Caco-2 (cell line): ENCODE measurements around the gene ALDH4A1. TPM values are rescaled to one million over a fixed set of nuclear protein-coding genes. Genes with fewer than 3 reads are reported as not detected.
A peak's percentile ranks its signal among the peaks of the same experiment; 100 is the strongest.
"Not testable (repeated sequence)": the region's sequence is repeated elsewhere in the genome, so short reads cannot be mapped to it uniquely, and the experiment has no call there.

Source experiments
- BruUV-seq: library from RNA; stranded (reverse); fragments of 400-500 nt; replicated peaks from 2 replicates; lab custom pipeline; 2021; lab: Mats Ljungman, UMichigan
- CTCF ChIA-PET: fragments of 300-600 bp; sonication (Branson Sonifier 250); formaldehyde crosslinking; loops from one replicate; lab custom pipeline; 2022; ENCODE audit warnings: antibody characterized with exemption; lab: Charles Lee
- POLR2A ChIA-PET: fragments of 300-600 bp; sonication (Branson Sonifier 250); formaldehyde crosslinking; loops from one replicate; lab custom pipeline; 2022; ENCODE audit warnings: antibody characterized with exemption; lab: Charles Lee
- DNase-seq, 2 experiments: peaks; one replicate each; pipeline versions ENCODE4 v3.0.0 to v3.0.0-alpha.2; 2020 to 2022
- H3K27me3 ChIP-seq: replicated peaks from 2 replicates; pipeline ENCODE4 v1.6.0; 2011; ENCODE audit warnings: low read length; ENCODE audit not compliant: control insufficient read depth, insufficient read depth
- H3K36me3 ChIP-seq: 2 replicates; pipeline ENCODE4 v1.5.1; 2011; ENCODE audit warnings: low read length; ENCODE audit not compliant: control insufficient read depth, insufficient read depth
- H3K4me1 ChIP-seq: fragments of 250-450 bp; sonication (Bioruptor Pico); 2 replicates; pipeline ENCODE4 v1.5.1; 2020; ENCODE audit warnings: mild to moderate bottlenecking
- H3K4me3 ChIP-seq: 2 replicates; pipeline ENCODE4 v1.5.1; 2011; ENCODE audit warnings: low read depth, mild to moderate bottlenecking, control low read depth, low read length
- H3K9me3 ChIP-seq: fragments of 250-450 bp; sonication (Bioruptor Pico); 2 replicates; pipeline ENCODE4 v1.5.1; 2020; ENCODE audit warnings: mild to moderate bottlenecking, moderate library complexity
- H3K27ac Mint-ChIP-seq: one replicate; pipeline ENCODE4 v1.8.0; 2022; ENCODE audit warnings: mixed read lengths; ENCODE audit not compliant: unreplicated experiment
- H3K27me3 Mint-ChIP-seq: one replicate; pipeline ENCODE4 v1.8.0; 2022; ENCODE audit warnings: mixed read lengths; ENCODE audit not compliant: insufficient read depth, unreplicated experiment
- H3K36me3 Mint-ChIP-seq: one replicate; pipeline ENCODE4 v1.8.0; 2022; ENCODE audit warnings: mild to moderate bottlenecking, mixed read lengths; ENCODE audit not compliant: insufficient read depth, unreplicated experiment
- H3K4me1 Mint-ChIP-seq: one replicate; pipeline ENCODE4 v1.8.0; 2022; ENCODE audit warnings: low read depth, mixed read lengths; ENCODE audit not compliant: unreplicated experiment
- H3K4me3 Mint-ChIP-seq: one replicate; pipeline ENCODE4 v1.8.0; 2022; ENCODE audit warnings: mild to moderate bottlenecking, moderate library complexity, mixed read lengths; ENCODE audit not compliant: unreplicated experiment
- H3K9me3 Mint-ChIP-seq: one replicate; pipeline ENCODE4 v1.8.0; 2022; ENCODE audit warnings: mixed read lengths; ENCODE audit not compliant: unreplicated experiment
- intact Hi-C: fragments of 100-400 bp; cut with micrococcal nuclease; formaldehyde crosslinking; loops from one replicate; pipeline ENCODE4 v1.10.0; 2022; ENCODE audit not compliant: unreplicated experiment
- total RNA-seq: library from RNA; stranded (reverse); gene quantifications from 2 replicates; pipeline ENCODE4 v1.2.3, GENCODE V29; 2022
- TF ChIP-seq, protein P1 (sequence below), 2 experiments: fragments of 200-600 bp in 1 of 2; IDR thresholded peaks; 1 replicate in 1 of 2; 2 replicates in 1 of 2; pipeline versions ENCODE4 v1.5.1 to v1.8.0; 2011 to 2022; ENCODE audit warnings: antibody characterized with exemption in 1 of 2, control low read depth in 1 of 2, inconsistent platforms in 1 of 2, low read depth in 1 of 2, low read length in 1 of 2, mild to moderate bottlenecking in 1 of 2, moderate library complexity in 1 of 2; ENCODE audit not compliant: insufficient read depth in 1 of 2, severe bottlenecking in 1 of 2, unreplicated experiment in 1 of 2

Gene ALDH4A1
- total RNA-seq, 1 experiment from 2014 or later: 18.0 TPM

DNA sequence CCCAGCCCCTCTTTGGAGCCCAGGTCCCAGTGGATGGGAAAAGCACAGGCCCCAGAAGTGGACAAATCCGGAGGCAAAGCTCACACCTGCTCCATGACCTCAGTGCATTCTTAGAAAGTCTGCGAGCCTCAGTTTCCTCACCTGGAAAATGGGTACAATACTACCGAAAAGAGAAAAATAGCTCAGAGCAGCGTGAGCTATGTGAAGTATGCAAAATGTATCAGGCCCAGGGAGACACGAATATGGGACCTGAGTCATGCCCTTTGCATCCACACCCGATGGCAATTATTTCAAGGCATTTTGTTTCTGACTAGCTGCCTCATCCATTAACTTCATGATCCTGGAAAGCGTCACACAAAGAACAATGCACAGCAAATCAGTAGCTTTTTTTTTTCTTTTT, 9.2 kb downstream of the ALDH4A1 start:
- no peaks in the 10 kb centered on the region for H3K27me3 Mint-ChIP-seq
- no peaks in the 10 kb centered on the region for H3K9me3 Mint-ChIP-seq
- peaks cover 12% of the 10 kb centered on the region for H3K36me3 Mint-ChIP-seq
- no peaks in the 10 kb centered on the region for H3K27me3 ChIP-seq
- peaks cover 29% of the 10 kb centered on the region for H3K4me1 ChIP-seq
- H3K27ac Mint-ChIP-seq: no peak overlapping the region
- no TSS peak for BruUV-seq
- H3K9me3 ChIP-seq: no peaks in the 10 kb centered on the region
- POLR2A ChIA-PET: no interaction called here
- no peaks in the 10 kb centered on the region for H3K36me3 ChIP-seq
- peaks cover 7% of the 10 kb centered on the region for H3K4me1 Mint-ChIP-seq
- TF ChIP-seq, protein P1, sequence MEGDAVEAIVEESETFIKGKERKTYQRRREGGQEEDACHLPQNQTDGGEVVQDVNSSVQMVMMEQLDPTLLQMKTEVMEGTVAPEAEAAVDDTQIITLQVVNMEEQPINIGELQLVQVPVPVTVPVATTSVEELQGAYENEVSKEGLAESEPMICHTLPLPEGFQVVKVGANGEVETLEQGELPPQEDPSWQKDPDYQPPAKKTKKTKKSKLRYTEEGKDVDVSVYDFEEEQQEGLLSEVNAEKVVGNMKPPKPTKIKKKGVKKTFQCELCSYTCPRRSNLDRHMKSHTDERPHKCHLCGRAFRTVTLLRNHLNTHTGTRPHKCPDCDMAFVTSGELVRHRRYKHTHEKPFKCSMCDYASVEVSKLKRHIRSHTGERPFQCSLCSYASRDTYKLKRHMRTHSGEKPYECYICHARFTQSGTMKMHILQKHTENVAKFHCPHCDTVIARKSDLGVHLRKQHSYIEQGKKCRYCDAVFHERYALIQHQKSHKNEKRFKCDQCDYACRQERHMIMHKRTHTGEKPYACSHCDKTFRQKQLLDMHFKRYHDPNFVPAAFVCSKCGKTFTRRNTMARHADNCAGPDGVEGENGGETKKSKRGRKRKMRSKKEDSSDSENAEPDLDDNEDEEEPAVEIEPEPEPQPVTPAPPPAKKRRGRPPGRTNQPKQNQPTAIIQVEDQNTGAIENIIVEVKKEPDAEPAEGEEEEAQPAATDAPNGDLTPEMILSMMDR (IDR thresholded peaks at IDR 0.05; ENCODE audit: insufficient read depth in 1 of 2, low read depth in 1 of 2, low read length in 1 of 2, severe bottlenecking in 1 of 2, unreplicated experiment in 1 of 2): no peak
- intact Hi-C loops: no loop called here
- H3K4me3 Mint-ChIP-seq: no peak overlapping the region
- no peak overlapping the region for H3K4me3 ChIP-seq
- no peak for DNase-seq
- CTCF ChIA-PET: interaction anchor here (0.7 to 0.9 kb wide), 2 partner anchors 10 to 148 kb away, joined by 3 to 4 read pairs; no protein-coding TSS in a partner anchor

- H3K9me3 ChIP-seq, H3K27me3 ChIP-seq, H3K36me3 ChIP-seq, DNase-seq, POLR2A ChIA-PET, BruUV-seq, H3K9me3 Mint-ChIP-seq, H3K4me1 Mint-ChIP-seq, H3K4me3 ChIP-seq, H3K27me3 Mint-ChIP-seq, intact Hi-C loops, H3K4me3 Mint-ChIP-seq: not testable (repeated sequence)
- Mint-ChIP-seq H3K36me3 (peaks cover 12% of the 10 kb centered on the region), H3K27ac (peak overlapping the region; percentile 21)
- CTCF ChIA-PET: interaction anchor here (0.7 kb wide), 1 partner anchor 75 kb away, joined by 5 read pairs; no protein-coding TSS in a partner anchor
- H3K4me1 ChIP-seq: peaks cover 28% of the 10 kb centered on the region
These were observed 10.5 kb downstream of the ALDH4A1 start for GRCh38 chr1:18891858-18892257.

- H3K27me3 Mint-ChIP-seq: no peaks in the 10 kb centered on the region
- Histone ChIP-seq H3K36me3 (no peaks in the 10 kb centered on the region), H3K9me3 (no peaks in the 10 kb centered on the region), H3K4me1 (peaks cover 23% of the 10 kb centered on the region), H3K27me3 (no peaks in the 10 kb centered on the region), H3K4me3 (no peak overlapping the region)
- BruUV-seq: no TSS peak
- intact Hi-C loops: no loop called here
- H3K4me1 Mint-ChIP-seq: peaks cover 7% of the 10 kb centered on the region
- no peak for DNase-seq
- H3K4me3 Mint-ChIP-seq: no peak overlapping the region
- POLR2A ChIA-PET: no interaction called here
- no peaks in the 10 kb centered on the region for H3K9me3 Mint-ChIP-seq
- no peak overlapping the region for H3K27ac Mint-ChIP-seq
- TF ChIP-seq, protein P1 (IDR thresholded peaks at IDR 0.05; ENCODE audit: insufficient read depth in 1 of 2, low read depth in 1 of 2, low read length in 1 of 2, severe bottlenecking in 1 of 2, unreplicated experiment in 1 of 2): no peak
- H3K36me3 Mint-ChIP-seq: peaks cover 8% of the 10 kb centered on the region
- CTCF ChIA-PET: interaction anchor here (0.7 kb wide), 1 partner anchor 75 kb away, joined by 5 read pairs; no protein-coding TSS in a partner anchor
These were observed 11.0 kb downstream of the ALDH4A1 start for GRCh38 chr1:18891426-18891780.
